ENCODE data around the gene FOXN3.
A peak's percentile ranks its signal among the peaks of the same experiment; 100 is the strongest.

Gene FOXN3

GRCh38 chr14:89232265-89233070, 184.6 kb downstream of the FOXN3 start:
- Histone ChIP-seq H3K4me3 (no peak overlapping the region), H3K27ac (no peak overlapping the region), H3K4me1 (peaks cover 0 to 56% (median 31%) of the 10 kb centered on the region in 4 donors), H3K27me3 (no peaks in the 10 kb centered on the region), H3K9me3 (no peaks in the 10 kb centered on the region), H3K36me3 (no peaks in the 10 kb centered on the region)
- DNase-seq, result no peak
- intact Hi-C loops (cut with DNase I; ENCODE audit: low total_unique reads), result loop anchor here (10.0 kb wide), 3 partner anchors 72 to 682 kb away; no protein-coding TSS in a partner anchor
- TF ChIP-seq CTCF (IDR thresholded peaks at IDR 0.05), result no peak

GRCh38 chr14:89231426-89232113, 185.5 kb downstream of the FOXN3 start:
- H3K36me3 ChIP-seq, result no peaks in the 10 kb centered on the region
- no peaks in the 10 kb centered on the region for H3K9me3 ChIP-seq
- H3K4me3 ChIP-seq, result no peak overlapping the region
- no peaks in the 10 kb centered on the region for H3K27me3 ChIP-seq
- intact Hi-C loops (cut with DNase I; ENCODE audit: low total_unique reads), result loop anchor here (10.0 kb wide), 3 partner anchors 73 to 683 kb away; no protein-coding TSS in a partner anchor
- no peak for TF ChIP-seq CTCF (IDR thresholded peaks at IDR 0.05)
- no peak overlapping the region for H3K27ac ChIP-seq
- DNase-seq, result no peak
- peaks cover 0 to 55% (median 29%) of the 10 kb centered on the region in 4 donors for H3K4me1 ChIP-seq

GRCh38 chr14:89228921-89229639, 188.0 kb downstream of the FOXN3 start:
- Histone ChIP-seq H3K4me3 (no peak overlapping the region), H3K27ac (peak overlapping the region; percentile 67 to 69), H3K9me3 (no peaks in the 10 kb centered on the region), H3K4me1 (peaks cover 0 to 60% (median 29%) of the 10 kb centered on the region in 4 donors), H3K36me3 (no peaks in the 10 kb centered on the region), H3K27me3 (no peaks in the 10 kb centered on the region)
- intact Hi-C loops (cut with DNase I; ENCODE audit: low total_unique reads), result no loop called here
- TF ChIP-seq CTCF (IDR thresholded peaks at IDR 0.05), result no peak
- peak; percentile 66 to 82 for DNase-seq

GRCh38 chr14:89227496-89227836, 189.6 kb downstream of the FOXN3 start:
- H3K4me3 ChIP-seq, result peak overlapping the region in 1 of 2 donors; percentile 12
- intact Hi-C loops (cut with DNase I; ENCODE audit: low total_unique reads), result no loop called here
- no peaks in the 10 kb centered on the region for H3K27me3 ChIP-seq
- H3K36me3 ChIP-seq, result no peaks in the 10 kb centered on the region
- TF ChIP-seq CTCF (IDR thresholded peaks at IDR 0.05), result no peak
- no peak for DNase-seq
- H3K4me1 ChIP-seq, result peaks cover 0 to 54% (median 29%) of the 10 kb centered on the region in 4 donors
- peak overlapping the region; percentile 67 to 69 for H3K27ac ChIP-seq
- no peaks in the 10 kb centered on the region for H3K9me3 ChIP-seq

GRCh38 chr14:89226801-89227495, 190.1 kb downstream of the FOXN3 start:
- peak overlapping the region in 1 of 2 donors; percentile 12 for H3K4me3 ChIP-seq
- DNase-seq, result peak; percentile 59 to 74
- no peaks in the 10 kb centered on the region for H3K9me3 ChIP-seq
- no peaks in the 10 kb centered on the region for H3K27me3 ChIP-seq
- H3K36me3 ChIP-seq, result no peaks in the 10 kb centered on the region
- peak overlapping the region; percentile 67 to 69 for H3K27ac ChIP-seq
- peaks cover 0 to 54% (median 29%) of the 10 kb centered on the region in 4 donors for H3K4me1 ChIP-seq
- intact Hi-C loops (cut with DNase I; ENCODE audit: low total_unique reads), result no loop called here
- TF ChIP-seq CTCF (IDR thresholded peaks at IDR 0.05), result no peak
